BLaER1 treated with 17β-estradiol and CSF1 and Interleukin-3, amounts not matched to agents 10 nM and 100 nM (cell line): Measurements from ENCODE around the gene ZNF576.
"Not testable (repeated sequence)": the region's sequence is repeated elsewhere in the genome, so short reads cannot be mapped to it uniquely, and the experiment has no call there.

Experiments
- H3K27ac ChIP-seq, 11 experiments: shearing (Covaris generic); formaldehyde crosslinking; 2 replicates each; pipeline ENCODE4 v1.8.1; 2022
- H3K27me3 ChIP-seq, 11 experiments: shearing (Covaris generic); formaldehyde crosslinking; 2 replicates each; pipeline ENCODE4 v1.8.1; 2022
- H3K36me3 ChIP-seq, 11 experiments: shearing (Covaris generic); formaldehyde crosslinking; 2 replicates each; pipeline ENCODE4 v1.8.1; 2022
- H3K4me1 ChIP-seq, 10 experiments: shearing (Covaris generic); formaldehyde crosslinking; 2 replicates each; pipeline ENCODE4 v1.8.1; 2022
- H3K4me2 ChIP-seq, 11 experiments: shearing (Covaris generic); formaldehyde crosslinking; 2 replicates each; pipeline ENCODE4 v1.8.1; 2022
- H3K4me3 ChIP-seq, 10 experiments: shearing (Covaris generic); formaldehyde crosslinking; 2 replicates each; pipeline ENCODE4 v1.8.1; 2022
- H3K9ac ChIP-seq, 11 experiments: shearing (Covaris generic); formaldehyde crosslinking; 2 replicates each; pipeline ENCODE4 v1.8.1; 2022
- H3K9me3 ChIP-seq, 11 experiments: shearing (Covaris generic); formaldehyde crosslinking; replicated peaks in 1 of 11; 2 replicates each; pipeline ENCODE4 v1.8.1; 2022
- H4K20me1 ChIP-seq, 11 experiments: shearing (Covaris generic); formaldehyde crosslinking; 2 replicates each; pipeline ENCODE4 v1.8.1; 2022
- Cebpa-rat ChIP-seq, 11 experiments: shearing (Covaris generic); IDR thresholded peaks; 2 replicates each; pipeline ENCODE4 v1.8.1; 2022

Gene ZNF576

DNA sequence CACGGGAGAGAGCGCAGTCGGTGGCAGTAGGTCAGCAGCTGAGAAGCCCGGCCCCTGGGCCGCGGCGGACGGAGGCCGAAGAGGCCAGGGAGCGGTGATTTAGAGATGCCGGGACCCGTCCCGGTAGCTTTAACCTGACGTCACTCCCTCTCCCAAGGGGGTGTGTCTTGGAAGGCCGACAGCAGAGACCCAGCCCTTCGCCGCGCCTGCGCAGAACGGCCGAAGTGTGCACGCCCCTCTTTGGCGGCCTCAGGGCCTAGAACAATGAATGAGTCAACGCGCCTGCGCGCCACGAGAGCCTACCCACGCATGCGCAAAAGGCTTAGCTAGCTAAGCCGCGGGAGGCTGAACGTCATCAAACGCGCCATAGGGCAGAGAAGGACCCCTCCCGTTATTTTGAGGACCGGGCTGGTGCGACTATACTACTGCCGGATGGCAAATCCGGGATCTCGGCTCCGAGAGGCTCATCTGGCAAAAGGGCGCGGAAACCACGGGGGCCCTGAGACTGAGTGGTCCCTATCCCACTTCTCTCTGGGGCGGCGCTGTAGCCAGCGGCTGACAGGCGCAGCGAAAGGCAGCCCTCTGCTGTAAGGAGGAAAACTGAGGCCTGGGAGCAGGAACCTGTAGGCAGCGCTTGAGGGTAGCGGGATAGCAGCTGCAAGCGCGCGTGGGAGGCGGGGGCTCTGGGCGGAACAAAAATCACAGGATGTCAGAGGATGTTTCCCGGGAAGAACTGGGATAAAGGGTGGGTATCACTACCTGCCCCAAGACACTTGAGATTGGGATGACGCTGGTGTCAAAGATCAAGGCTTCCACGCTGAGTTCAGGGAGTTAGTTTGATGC is at the start of gene ZNF576, which contains the start of gene IRGQ:
Gene ZNF576, plus strand, starts transcription at position 597 of the 843 bp plus-strand sequence. CDS start 514 bp downstream, outside the sequence.
Gene IRGQ, minus strand, starts transcription at position 136 of the 843 bp plus-strand sequence. CDS start 796 bp downstream, outside the sequence.
- no peaks in the 10 kb centered on the region for H3K9me3 ChIP-seq
- TF ChIP-seq Cebpa-rat (IDR thresholded peaks at IDR 0.05) = no peak
- peak within 1 kb of the TSS; percentile 94 to 99 (median 99) for H3K4me2 ChIP-seq
- peaks cover 34 to 50% (median 41%) of the 10 kb centered on the region in 10 experiments for H3K4me1 ChIP-seq
- peaks cover 58 to 72% (median 63%) of the 10 kb centered on the region in 11 experiments for H3K36me3 ChIP-seq
- peak within 1 kb of the TSS; percentile 76 to 90 (median 82) for H3K4me3 ChIP-seq
- H3K9ac ChIP-seq = peak within 1 kb of the TSS; percentile 87 to 98 (median 92)
- peaks cover 0 to 58% (median 34%) of the 10 kb centered on the region in 11 experiments; a peak in 17 of 22 replicates for H4K20me1 ChIP-seq
- peak within 1 kb of the TSS; percentile 86 to 98 (median 93) for H3K27ac ChIP-seq
- no peaks in the 10 kb centered on the region for H3K27me3 ChIP-seq

DNA sequence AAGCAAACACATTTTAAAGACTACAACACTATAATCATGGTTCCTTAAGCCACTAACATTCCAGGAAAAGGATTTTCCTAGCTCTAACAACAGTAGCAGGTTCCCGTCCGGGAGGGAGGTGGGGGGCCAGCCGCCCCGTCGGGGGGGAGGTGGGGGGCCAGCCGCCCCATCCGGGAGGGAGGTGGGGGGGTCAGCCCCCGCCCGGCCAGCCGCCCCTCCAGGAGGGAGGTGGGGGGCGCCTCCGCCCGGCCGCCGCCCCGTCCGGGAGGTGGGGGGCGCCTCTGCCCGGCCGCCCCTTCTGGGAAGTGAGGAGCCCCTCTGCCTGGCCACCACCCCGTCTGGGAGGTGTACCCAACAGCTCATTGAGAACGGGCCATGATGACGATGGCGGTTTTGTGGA is 48.5 kb upstream of the ZNF576 start:
- H3K9ac ChIP-seq, H4K20me1 ChIP-seq, H3K4me2 ChIP-seq, H3K27me3 ChIP-seq, H3K27ac ChIP-seq, H3K9me3 ChIP-seq, H3K4me3 ChIP-seq: not testable (repeated sequence)
- Histone ChIP-seq H3K4me1 (peaks cover 0 to 38% (median 35%) of the 10 kb centered on the region in 10 experiments; a peak in 18 of 20 replicates), H3K36me3 (peaks cover 62 to 85% (median 79%) of the 10 kb centered on the region in 11 experiments)

DNA sequence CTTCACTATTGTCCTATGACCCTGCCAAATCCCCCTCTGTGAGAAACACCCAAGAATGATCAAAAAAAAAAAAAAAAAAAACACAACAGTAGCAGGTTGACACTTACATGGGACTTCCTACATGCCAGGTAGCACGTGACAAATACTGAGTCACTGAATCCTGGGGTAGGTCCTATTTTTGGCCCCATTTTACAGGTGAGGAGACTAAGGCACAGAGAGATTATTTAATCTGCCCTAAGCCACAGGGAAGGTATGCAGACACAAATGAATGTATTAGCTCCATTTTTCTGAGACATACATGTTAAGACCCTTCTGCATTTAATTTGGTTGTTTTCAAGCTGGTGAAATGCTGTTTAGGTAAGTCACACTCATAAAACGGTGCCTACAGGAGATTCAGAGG is 47.7 kb upstream of the ZNF576 start:
- Histone ChIP-seq H3K4me1 (peaks cover 0 to 46% (median 41%) of the 10 kb centered on the region in 10 experiments; a peak in 18 of 20 replicates), H4K20me1 (peaks cover 0 to 13% (median 0%) of the 10 kb centered on the region in 11 experiments; a peak in 2 of 22 replicates), H3K27ac (no peak overlapping the region), H3K4me3 (no peak overlapping the region), H3K27me3 (no peaks in the 10 kb centered on the region), H3K36me3 (peaks cover 62 to 85% (median 79%) of the 10 kb centered on the region in 11 experiments), H3K9me3 (no peaks in the 10 kb centered on the region), H3K9ac (no peak overlapping the region), H3K4me2 (no peak overlapping the region)
- no peak for TF ChIP-seq Cebpa-rat (IDR thresholded peaks at IDR 0.05)

DNA sequence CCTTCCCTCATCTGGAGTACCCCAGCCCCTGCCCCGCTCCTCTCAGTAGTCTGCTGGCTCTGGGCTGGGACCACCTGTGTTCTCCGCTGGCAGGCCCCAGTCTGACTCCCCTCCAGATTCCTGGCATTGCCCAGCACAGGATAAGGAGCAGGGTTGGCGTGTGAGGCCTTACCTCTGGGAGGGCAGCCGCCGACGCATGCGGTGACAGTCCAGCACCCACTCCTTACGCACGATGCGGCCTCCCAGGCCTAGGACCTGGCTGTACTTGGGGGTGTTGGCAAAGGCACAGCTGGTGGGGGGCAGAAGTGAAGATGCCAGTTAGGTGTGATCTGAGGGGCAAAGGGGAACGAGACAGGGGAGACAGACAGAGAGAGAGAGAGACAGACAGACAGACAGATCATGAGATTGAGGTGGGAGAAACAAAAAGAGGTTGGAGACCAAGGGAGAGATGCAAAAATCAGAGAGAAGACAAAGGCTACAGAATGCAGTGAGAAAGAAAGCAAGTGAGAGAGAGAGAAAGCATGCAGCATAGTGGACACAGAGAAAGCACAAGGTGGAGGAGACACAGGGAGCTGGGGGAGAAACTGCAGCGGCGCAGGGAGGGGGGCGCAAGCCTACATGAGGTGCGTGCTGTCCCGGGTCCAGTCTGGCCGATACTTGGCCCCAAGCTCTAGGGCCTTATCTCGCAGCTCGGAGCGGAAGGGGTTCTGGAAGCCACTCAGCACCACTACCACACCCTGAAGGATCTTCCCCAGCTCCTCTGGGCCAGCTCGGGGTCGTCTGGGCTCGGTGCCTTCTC is 44.8 kb upstream of the ZNF576 start:
- Histone ChIP-seq H3K4me3 (no peak overlapping the region), H3K27ac (peak overlapping the region in 8 of 11 experiments; percentile 56 to 78 (median 72); a peak in 15 of 22 replicates), H3K27me3 (no peaks in the 10 kb centered on the region), H3K36me3 (peaks cover 62 to 87% (median 82%) of the 10 kb centered on the region in 11 experiments), H3K9me3 (no peaks in the 10 kb centered on the region), H3K4me1 (peaks cover 13 to 44% (median 35%) of the 10 kb centered on the region in 10 experiments; a peak in 19 of 20 replicates), H3K9ac (peak overlapping the region in 8 of 11 experiments; percentile 38 to 71 (median 65); a peak in 12 of 22 replicates), H3K4me2 (peak overlapping the region in 3 of 11 experiments; percentile 58 to 78 (median 71); a peak in 3 of 22 replicates), H4K20me1 (peaks cover 0 to 12% (median 0%) of the 10 kb centered on the region in 11 experiments; a peak in 2 of 22 replicates)
- no peak for TF ChIP-seq Cebpa-rat (IDR thresholded peaks at IDR 0.05)

DNA sequence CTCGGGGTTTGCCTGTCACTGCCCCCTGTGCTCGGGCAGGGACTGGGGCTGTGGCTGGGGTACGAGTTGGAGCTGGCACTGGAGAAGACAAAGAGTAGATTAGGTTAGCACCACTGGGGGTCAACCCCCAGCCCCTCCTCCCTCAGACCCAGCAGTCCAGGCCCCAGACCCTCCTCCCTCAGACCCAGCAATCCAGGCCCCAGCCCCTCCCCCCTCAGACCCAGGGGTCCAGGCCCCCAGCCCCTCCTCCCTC is 44.3 kb upstream of the ZNF576 start:
- H3K4me3 ChIP-seq = no peak overlapping the region
- no peak for TF ChIP-seq Cebpa-rat (IDR thresholded peaks at IDR 0.05)
- H3K36me3 ChIP-seq = peaks cover 60 to 87% (median 80%) of the 10 kb centered on the region in 11 experiments
- peak overlapping the region in 8 of 11 experiments; percentile 38 to 71 (median 65); a peak in 12 of 22 replicates for H3K9ac ChIP-seq
- H4K20me1 ChIP-seq = peaks cover 0 to 12% (median 0%) of the 10 kb centered on the region in 11 experiments; a peak in 2 of 22 replicates
- H3K27me3 ChIP-seq = no peaks in the 10 kb centered on the region
- H3K4me1 ChIP-seq = peaks cover 18 to 44% (median 35%) of the 10 kb centered on the region in 10 experiments; a peak in 19 of 20 replicates
- H3K27ac ChIP-seq = peak overlapping the region in 8 of 11 experiments; percentile 56 to 78 (median 72); a peak in 15 of 22 replicates
- H3K4me2 ChIP-seq = peak overlapping the region in 5 of 11 experiments; percentile 56 to 78 (median 61); a peak in 5 of 22 replicates
- no peaks in the 10 kb centered on the region for H3K9me3 ChIP-seq

- Histone ChIP-seq H3K4me2 (peak overlapping the region in 9 of 11 experiments; percentile 47 to 78 (median 58); a peak in 18 of 22 replicates), H3K36me3 (peaks cover 65 to 87% (median 76%) of the 10 kb centered on the region in 11 experiments), H3K4me3 (no peak overlapping the region), H4K20me1 (peaks cover 0 to 12% (median 0%) of the 10 kb centered on the region in 11 experiments; a peak in 2 of 22 replicates), H3K27me3 (no peaks in the 10 kb centered on the region), H3K9me3 (no peaks in the 10 kb centered on the region), H3K4me1 (peaks cover 23 to 49% (median 37%) of the 10 kb centered on the region in 10 experiments), H3K27ac (peak overlapping the region in 10 of 11 experiments; percentile 17 to 78 (median 68); a peak in 19 of 22 replicates), H3K9ac (peak overlapping the region; percentile 38 to 71 (median 62); a peak in 19 of 22 replicates)
- no peak for TF ChIP-seq Cebpa-rat (IDR thresholded peaks at IDR 0.05)
Observed at GRCh38 chr19:43552616-43553015, 43.8 kb upstream of the ZNF576 start.

DNA sequence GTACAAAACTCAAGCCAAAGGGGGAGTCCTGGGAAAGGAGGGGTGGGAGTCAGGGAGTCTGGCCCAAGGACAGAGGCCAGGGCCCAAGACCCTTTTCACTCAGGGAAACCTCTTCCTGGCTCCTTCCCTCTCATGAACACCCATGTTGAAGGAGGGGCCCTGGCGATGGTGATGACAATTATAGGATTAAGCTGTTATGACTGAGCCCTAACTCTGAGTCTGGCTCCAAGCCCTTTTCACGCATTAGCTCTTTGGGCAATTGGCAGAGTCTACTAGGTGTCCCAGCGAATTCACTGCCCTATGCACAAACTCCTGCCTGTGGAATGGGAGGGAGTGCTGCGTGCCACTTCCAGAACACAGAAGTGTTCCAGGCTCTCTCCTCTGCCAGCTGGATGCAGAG is 42.7 kb upstream of the ZNF576 start:
- peaks cover 74 to 94% (median 84%) of the 10 kb centered on the region in 11 experiments for H3K36me3 ChIP-seq
- no peak for TF ChIP-seq Cebpa-rat (IDR thresholded peaks at IDR 0.05)

GRCh38 chr19:43554317-43554895 is 42.0 kb upstream of the ZNF576 start:
- H3K27me3 ChIP-seq = no peaks in the 10 kb centered on the region
- peak overlapping the region in 7 of 11 experiments; percentile 1 to 78 (median 35); a peak in 8 of 22 replicates for H3K4me2 ChIP-seq
- H4K20me1 ChIP-seq = peaks cover 0 to 12% (median 0%) of the 10 kb centered on the region in 11 experiments; a peak in 2 of 22 replicates
- H3K4me1 ChIP-seq = peaks cover 29 to 56% (median 44%) of the 10 kb centered on the region in 10 experiments
- H3K4me3 ChIP-seq = no peak overlapping the region
- H3K9ac ChIP-seq = peak overlapping the region in 9 of 11 experiments; percentile 9 to 71 (median 59); a peak in 14 of 22 replicates
- TF ChIP-seq Cebpa-rat (IDR thresholded peaks at IDR 0.05) = no peak
- H3K9me3 ChIP-seq = no peaks in the 10 kb centered on the region
- H3K27ac ChIP-seq = peak overlapping the region in 9 of 11 experiments; percentile 1 to 78 (median 56); a peak in 17 of 22 replicates
- H3K36me3 ChIP-seq = peaks cover 66 to 94% (median 82%) of the 10 kb centered on the region in 11 experiments

More for the DNA sequence above, 42.7 kb upstream of the ZNF576 start:
- Histone ChIP-seq H3K9ac (peak overlapping the region in 10 of 11 experiments; percentile 38 to 71 (median 60); a peak in 10 of 22 replicates), H3K27ac (peak overlapping the region in 9 of 11 experiments; percentile 44 to 78 (median 69); a peak in 16 of 22 replicates), H3K4me3 (no peak overlapping the region), H3K4me1 (peaks cover 29 to 56% (median 43%) of the 10 kb centered on the region in 10 experiments), H3K27me3 (no peaks in the 10 kb centered on the region), H4K20me1 (peaks cover 0 to 12% (median 0%) of the 10 kb centered on the region in 11 experiments; a peak in 2 of 22 replicates), H3K4me2 (peak overlapping the region in 3 of 11 experiments; percentile 58 to 78 (median 71); a peak in 2 of 22 replicates), H3K9me3 (no peaks in the 10 kb centered on the region)
